HK-2 (cell line): ENCODE data around the gene HOXC4.

Experiments used
- DNase-seq: peaks from one replicate; pipeline ENCODE4 v3.0.0-alpha.2; 2018; ENCODE audit not compliant: unreplicated experiment

HOXC4 gene

GRCh38 chr12:54053751-54054741, at the start of gene HOXC4:
TSS of gene HOXC4 (plus strand) at chr12:54053835. CDS start at chr12:54053923, 88 bp downstream.
- DNase-seq, result no peak

- DNase-seq, result no peak
Measured at GRCh38 chr12:54004063-54004840, 49.4 kb upstream of the HOXC4 start.

GRCh38 chr12:54004841-54005530, 48.6 kb upstream of the HOXC4 start:
- no peak for DNase-seq

GRCh38 chr12:54005531-54005852, 48.1 kb upstream of the HOXC4 start:
- DNase-seq, result no peak

- peak; percentile 87 for DNase-seq
Measured at GRCh38 chr12:54005853-54006558, 47.6 kb upstream of the HOXC4 start.

GRCh38 chr12:54006559-54007220, 46.9 kb upstream of the HOXC4 start:
- DNase-seq, result no peak

DNA sequence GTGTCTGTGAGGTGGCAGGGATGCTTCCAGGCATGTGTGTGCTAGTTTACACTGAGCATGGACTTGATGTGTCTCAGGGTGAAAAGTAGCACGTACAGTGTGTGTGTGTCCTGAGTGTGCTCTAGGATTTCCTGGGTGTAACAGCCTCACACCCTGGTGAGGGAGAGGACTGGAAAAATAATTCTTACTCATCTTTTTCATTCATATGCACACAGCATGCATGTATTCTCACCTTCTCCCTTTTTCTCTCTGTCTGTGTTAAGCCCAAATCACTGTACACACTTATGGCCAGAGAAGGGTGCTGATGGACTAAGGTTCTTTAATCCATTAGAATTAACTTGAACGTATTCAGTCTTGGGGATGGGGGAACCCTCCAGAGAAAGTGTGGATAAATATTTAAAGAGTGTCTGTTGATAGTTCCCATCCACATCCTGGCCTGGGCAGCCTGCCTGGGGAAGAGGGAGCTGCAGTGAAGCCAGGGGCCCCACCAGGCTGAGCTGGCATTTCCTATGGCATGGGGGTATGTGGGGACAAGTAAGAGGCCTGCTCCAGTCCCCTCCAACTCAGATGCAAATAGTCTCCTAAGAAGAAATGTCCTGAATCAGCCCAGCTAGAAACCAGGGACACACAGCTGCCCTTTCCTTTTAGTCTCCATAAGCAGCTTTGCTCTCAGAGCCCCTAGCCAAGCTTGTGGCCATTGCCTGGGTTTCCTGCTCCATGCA, 45.9 kb upstream of the HOXC4 start:
- no peak for DNase-seq

DNA sequence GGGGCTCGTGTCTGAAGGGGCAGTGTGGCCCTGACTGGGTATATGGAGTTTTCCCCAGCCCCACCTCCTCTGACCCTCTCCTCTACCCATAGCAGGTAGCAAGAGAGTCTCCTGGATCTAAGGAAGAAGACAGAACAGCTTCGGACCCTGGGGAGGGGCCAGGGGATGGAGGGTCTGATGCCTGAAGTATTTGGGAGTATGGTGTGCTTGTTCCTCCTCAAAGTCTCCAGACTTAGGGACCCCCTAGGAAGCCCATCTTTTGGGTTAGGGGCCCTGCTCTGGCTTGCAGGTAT, 45.4 kb upstream of the HOXC4 start:
- no peak for DNase-seq

- no peak for DNase-seq
Measured at GRCh38 chr12:54009171-54010052, 44.2 kb upstream of the HOXC4 start.

DNA sequence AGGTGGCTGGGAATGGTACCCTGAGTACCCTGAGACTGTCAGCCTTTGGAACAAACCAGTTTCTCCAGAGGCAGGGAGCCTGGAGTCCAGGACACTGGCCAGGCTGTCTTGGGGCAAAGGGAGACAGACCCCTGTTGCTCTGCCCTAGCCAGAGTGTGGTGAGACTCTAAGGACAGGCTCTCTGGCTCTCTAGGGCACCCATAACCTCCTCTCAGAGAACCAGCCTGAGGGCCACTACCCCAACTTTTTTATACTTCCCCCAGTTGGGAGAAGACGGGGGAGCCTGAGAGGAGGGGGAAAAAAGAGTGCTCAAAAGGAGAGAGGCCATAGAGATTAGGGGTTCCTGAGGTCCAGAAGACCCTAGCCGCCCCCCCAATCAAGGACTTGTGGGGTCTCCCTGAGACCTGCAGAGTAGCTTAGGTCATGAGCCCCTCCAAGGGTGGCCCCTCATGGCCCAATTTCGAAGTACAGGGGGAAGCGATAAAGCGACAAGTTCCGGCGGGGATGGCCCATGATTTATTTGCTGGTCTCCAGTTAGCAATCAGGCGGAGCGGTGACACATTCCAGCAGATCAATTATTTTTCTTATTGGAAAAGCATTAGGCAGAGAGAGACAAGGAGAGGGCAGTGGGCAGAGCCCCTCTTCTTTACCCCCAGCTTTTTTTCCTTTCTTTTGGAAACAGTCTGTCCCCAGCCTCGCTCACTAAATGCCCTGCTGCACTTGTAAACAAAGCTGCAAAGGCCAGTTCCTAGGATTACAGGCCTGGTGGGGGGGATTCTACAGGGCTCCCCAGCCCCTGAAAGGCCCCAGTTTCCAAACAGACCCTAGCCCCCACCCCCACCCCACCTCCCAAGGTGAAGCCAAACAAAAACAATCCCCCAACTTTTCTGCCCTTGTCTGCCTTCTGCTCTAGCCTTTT, 43.3 kb upstream of the HOXC4 start:
- no peak for DNase-seq

DNA sequence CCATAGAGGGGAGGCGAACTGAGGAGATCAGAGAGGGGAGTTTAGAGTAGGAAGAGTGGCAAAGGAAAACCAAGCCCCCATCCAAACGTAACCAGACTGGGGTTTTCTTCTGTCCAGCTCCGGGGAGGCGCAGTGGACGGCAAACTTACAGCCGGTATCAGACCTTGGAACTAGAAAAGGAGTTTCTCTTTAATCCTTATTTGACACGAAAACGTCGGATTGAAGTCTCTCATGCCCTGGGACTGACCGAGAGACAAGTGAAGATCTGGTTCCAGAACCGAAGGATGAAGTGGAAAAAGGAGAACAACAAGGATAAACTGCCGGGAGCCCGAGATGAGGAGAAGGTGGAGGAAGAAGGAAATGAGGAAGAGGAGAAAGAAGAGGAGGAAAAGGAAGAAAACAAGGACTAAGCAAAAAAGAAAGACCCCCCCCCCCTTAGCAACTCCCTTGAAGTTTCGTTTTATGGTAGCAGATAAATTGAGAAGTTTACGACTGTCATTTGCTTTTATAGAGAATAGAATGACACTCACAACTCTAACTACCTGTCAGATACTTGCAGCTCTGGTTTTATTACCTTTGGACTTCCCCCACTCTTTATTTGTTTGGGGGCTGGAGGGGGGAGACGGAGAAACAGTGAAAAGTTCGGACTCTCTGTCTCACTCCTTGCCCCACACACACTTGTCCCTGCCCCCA, 42.5 kb upstream of the HOXC4 start:
- DNase-seq, result no peak

GRCh38 chr12:54011665-54012532, 41.7 kb upstream of the HOXC4 start:
- no peak for DNase-seq

DNA sequence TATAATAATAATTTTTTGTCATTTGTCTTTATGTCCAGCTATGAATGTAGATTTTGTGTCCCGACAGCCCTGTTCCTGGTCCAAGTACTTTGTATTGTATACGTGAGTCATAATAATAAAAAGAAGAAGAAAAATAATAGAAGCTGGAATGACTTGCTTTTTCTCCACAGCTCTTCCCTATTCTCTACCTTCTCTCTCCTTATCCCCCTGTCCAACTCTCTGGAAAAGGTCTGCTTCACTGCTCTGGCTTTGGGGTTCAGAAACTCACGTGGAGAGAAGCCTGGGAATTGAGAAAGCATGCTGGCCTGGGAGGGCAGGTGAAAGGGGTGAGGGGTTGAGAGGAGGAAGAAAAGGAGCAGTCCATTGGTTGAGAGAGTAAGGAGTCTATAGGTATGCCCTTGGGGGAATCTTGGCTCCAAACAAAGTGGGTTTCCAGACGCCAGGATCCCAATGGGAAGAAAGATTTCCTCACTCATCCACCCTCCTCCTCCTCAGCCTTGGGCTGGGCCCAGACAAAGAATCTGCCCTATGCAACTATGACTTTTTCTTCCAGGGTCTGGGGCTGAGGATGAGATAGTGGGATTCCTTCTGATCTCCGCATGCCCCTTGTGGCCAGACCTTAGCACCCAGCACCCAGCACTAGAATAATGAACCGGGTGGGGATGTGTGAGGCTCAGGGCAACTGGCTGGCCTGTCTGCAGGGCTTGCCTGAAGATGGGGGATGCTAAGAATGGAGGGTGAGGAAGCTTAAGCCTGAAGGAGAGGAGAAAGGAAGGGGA, 40.8 kb upstream of the HOXC4 start:
- no peak for DNase-seq

DNA sequence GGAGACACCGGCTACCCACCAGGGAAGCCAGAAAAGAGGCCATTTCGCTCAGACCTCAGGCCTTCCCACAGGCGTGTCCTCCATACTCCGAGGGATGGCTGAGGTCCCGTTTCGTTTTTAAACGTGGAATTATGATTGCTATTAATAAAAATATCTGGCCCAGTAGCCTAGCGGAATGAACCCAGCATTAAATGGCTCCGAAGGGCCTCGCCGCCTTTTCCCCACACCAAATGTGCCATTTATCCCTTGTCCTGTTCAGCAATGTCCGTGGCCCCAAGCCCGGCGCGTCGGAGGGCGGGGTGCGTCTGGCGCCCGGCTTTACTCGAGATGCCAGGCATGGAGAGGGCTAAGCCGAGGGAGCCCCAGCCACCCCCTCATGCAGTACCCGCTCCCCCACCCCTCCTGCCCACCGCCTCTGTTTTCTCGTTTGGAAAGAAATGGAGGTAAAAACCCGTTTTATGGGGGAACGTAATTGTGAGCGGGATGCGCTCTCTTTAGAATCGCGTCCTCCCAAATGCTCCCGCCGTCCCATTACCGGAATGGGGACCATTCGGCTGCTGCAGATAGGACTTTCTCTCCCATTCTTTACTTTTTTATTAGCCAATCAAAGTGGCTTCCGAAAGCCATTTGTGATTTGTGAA, 39.1 kb upstream of the HOXC4 start:
- DNase-seq, result no peak
